ENCODE results near the gene APBB3.

DNA sequence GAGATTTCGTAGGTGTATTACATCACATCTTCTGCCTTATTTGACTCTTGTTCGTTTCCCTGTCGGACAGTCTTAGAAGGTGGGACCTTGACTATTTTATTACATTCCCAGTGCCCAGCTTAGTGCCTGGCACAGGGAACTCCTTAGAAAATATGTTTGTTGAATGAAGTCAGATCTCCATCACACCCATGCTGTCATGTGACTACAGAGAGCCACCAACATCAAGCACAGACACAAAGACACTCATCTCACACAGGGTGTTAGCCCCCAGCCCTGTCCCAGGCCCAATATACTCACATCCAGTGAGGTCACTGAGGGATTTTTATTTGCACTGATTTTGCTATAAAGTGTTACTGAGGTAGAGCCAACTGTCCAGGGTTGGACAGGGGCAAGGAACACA lies 6.4 kb downstream of the APBB3 start:
- TF ChIP-seq, protein P1, sequence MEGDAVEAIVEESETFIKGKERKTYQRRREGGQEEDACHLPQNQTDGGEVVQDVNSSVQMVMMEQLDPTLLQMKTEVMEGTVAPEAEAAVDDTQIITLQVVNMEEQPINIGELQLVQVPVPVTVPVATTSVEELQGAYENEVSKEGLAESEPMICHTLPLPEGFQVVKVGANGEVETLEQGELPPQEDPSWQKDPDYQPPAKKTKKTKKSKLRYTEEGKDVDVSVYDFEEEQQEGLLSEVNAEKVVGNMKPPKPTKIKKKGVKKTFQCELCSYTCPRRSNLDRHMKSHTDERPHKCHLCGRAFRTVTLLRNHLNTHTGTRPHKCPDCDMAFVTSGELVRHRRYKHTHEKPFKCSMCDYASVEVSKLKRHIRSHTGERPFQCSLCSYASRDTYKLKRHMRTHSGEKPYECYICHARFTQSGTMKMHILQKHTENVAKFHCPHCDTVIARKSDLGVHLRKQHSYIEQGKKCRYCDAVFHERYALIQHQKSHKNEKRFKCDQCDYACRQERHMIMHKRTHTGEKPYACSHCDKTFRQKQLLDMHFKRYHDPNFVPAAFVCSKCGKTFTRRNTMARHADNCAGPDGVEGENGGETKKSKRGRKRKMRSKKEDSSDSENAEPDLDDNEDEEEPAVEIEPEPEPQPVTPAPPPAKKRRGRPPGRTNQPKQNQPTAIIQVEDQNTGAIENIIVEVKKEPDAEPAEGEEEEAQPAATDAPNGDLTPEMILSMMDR (IDR thresholded peaks at IDR 0.05; ENCODE audit: insufficient read depth, low read length) = no peak
- no peak for TF ChIP-seq GABPA (IDR thresholded peaks at IDR 0.05; ENCODE audit: low read depth)
- no peak for TF ChIP-seq POLR2AphosphoS5 (IDR thresholded peaks at IDR 0.05; ENCODE audit: low read depth)
- TF ChIP-seq, protein P2, sequence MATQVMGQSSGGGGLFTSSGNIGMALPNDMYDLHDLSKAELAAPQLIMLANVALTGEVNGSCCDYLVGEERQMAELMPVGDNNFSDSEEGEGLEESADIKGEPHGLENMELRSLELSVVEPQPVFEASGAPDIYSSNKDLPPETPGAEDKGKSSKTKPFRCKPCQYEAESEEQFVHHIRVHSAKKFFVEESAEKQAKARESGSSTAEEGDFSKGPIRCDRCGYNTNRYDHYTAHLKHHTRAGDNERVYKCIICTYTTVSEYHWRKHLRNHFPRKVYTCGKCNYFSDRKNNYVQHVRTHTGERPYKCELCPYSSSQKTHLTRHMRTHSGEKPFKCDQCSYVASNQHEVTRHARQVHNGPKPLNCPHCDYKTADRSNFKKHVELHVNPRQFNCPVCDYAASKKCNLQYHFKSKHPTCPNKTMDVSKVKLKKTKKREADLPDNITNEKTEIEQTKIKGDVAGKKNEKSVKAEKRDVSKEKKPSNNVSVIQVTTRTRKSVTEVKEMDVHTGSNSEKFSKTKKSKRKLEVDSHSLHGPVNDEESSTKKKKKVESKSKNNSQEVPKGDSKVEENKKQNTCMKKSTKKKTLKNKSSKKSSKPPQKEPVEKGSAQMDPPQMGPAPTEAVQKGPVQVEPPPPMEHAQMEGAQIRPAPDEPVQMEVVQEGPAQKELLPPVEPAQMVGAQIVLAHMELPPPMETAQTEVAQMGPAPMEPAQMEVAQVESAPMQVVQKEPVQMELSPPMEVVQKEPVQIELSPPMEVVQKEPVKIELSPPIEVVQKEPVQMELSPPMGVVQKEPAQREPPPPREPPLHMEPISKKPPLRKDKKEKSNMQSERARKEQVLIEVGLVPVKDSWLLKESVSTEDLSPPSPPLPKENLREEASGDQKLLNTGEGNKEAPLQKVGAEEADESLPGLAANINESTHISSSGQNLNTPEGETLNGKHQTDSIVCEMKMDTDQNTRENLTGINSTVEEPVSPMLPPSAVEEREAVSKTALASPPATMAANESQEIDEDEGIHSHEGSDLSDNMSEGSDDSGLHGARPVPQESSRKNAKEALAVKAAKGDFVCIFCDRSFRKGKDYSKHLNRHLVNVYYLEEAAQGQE (IDR thresholded peaks at IDR 0.05; ENCODE audit: insufficient replicate concordance, low read depth) = no peak
- no peak for TF ChIP-seq SPI1 (IDR thresholded peaks at IDR 0.05; ENCODE audit: borderline replicate concordance, low read depth)
